ENCODE data around the gene CMTM1.

CMTM1 gene

GRCh38 chr16:66569131-66569530, 2.9 kb downstream of the CMTM1 start:
- H3K36me3 ChIP-seq (ENCODE audit: insufficient read depth, low read length) = peaks cover 30% of the 10 kb centered on the region
- H3K4me1 ChIP-seq (ENCODE audit: insufficient read depth, low read length, poor library complexity, severe bottlenecking) = peaks cover 38% of the 10 kb centered on the region
- no peak overlapping the region for H3K4me2 ChIP-seq (ENCODE audit: low read depth, low read length, poor library complexity, severe bottlenecking)
- no peak overlapping the region for H2AFZ ChIP-seq (ENCODE audit: low read length)
- no peaks in the 10 kb centered on the region for H3K27me3 ChIP-seq (ENCODE audit: insufficient read depth, low read length, poor library complexity, severe bottlenecking)
- TF ChIP-seq EZH2phosphoT487 (IDR thresholded peaks at IDR 0.05; ENCODE audit: borderline replicate concordance) = no peak
- TF ChIP-seq, protein P1, sequence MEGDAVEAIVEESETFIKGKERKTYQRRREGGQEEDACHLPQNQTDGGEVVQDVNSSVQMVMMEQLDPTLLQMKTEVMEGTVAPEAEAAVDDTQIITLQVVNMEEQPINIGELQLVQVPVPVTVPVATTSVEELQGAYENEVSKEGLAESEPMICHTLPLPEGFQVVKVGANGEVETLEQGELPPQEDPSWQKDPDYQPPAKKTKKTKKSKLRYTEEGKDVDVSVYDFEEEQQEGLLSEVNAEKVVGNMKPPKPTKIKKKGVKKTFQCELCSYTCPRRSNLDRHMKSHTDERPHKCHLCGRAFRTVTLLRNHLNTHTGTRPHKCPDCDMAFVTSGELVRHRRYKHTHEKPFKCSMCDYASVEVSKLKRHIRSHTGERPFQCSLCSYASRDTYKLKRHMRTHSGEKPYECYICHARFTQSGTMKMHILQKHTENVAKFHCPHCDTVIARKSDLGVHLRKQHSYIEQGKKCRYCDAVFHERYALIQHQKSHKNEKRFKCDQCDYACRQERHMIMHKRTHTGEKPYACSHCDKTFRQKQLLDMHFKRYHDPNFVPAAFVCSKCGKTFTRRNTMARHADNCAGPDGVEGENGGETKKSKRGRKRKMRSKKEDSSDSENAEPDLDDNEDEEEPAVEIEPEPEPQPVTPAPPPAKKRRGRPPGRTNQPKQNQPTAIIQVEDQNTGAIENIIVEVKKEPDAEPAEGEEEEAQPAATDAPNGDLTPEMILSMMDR (conservative IDR thresholded peaks at IDR 0.05; ENCODE audit: low read length) = no peak
- no peaks in the 10 kb centered on the region; the same call in 1 of the 2 replicates for H3F3A ChIP-seq (ENCODE audit: low read depth)
- peaks cover 11% of the 10 kb centered on the region for H4K20me1 ChIP-seq (ENCODE audit: insufficient read depth, low read length, poor library complexity, severe bottlenecking)
- H3K4me3 ChIP-seq (ENCODE audit: low read length, poor library complexity, severe bottlenecking) = no peak overlapping the region
- no peaks in the 10 kb centered on the region for H3K9me2 ChIP-seq (replicated peaks; ENCODE audit: low read depth, low read length)
- no peak overlapping the region for H3K9ac ChIP-seq (ENCODE audit: low read depth, low read length, poor library complexity, severe bottlenecking)
- peaks cover 22% of the 10 kb centered on the region for H3K79me2 ChIP-seq (ENCODE audit: insufficient read depth, low read length)
- no peaks in the 10 kb centered on the region for H3K9me3 ChIP-seq (ENCODE audit: insufficient read depth, low read depth, low read length)

DNA sequence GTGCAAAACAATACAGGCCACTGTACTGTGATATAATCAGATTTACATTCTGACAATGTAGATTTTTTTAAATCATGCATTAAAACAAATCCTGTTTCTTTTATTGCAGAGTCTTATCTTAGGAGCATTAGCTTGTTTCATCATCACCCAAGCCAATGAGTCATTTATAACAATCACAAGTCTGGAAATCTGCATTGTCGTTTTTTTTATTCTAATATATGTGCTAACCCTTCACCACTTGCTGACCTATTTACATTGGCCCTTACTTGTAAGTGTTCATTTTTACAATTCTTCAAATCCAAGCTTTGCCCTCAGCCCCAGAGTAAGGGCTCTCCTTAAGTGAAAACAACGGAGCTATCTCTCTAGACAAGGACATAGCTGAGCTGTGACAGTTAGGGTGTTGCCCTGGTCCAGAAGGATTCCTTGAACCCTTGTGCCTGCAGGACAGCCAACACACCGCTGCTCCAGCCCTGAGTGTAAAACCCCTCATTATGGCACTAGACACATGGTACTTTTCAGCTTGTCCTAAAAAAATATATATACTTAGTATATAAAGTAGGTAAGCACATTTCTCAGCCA, 3.7 kb downstream of the CMTM1 start:
- no peaks in the 10 kb centered on the region for H3K9me2 ChIP-seq (replicated peaks; ENCODE audit: low read depth, low read length)
- no peak for TF ChIP-seq EZH2phosphoT487 (IDR thresholded peaks at IDR 0.05; ENCODE audit: borderline replicate concordance)
- TF ChIP-seq, protein P1 (conservative IDR thresholded peaks at IDR 0.05; ENCODE audit: low read length) = no peak
- H3K4me3 ChIP-seq (ENCODE audit: low read length, poor library complexity, severe bottlenecking) = no peak overlapping the region
- H4K20me1 ChIP-seq (ENCODE audit: insufficient read depth, low read length, poor library complexity, severe bottlenecking) = peaks cover 8% of the 10 kb centered on the region
- peaks cover 4% of the 10 kb centered on the region; the same call in 1 of the 2 replicates for H3F3A ChIP-seq (ENCODE audit: low read depth)
- no peak overlapping the region for H3K4me2 ChIP-seq (ENCODE audit: low read depth, low read length, poor library complexity, severe bottlenecking)
- H3K9me3 ChIP-seq (ENCODE audit: insufficient read depth, low read depth, low read length) = no peaks in the 10 kb centered on the region
- peaks cover 45% of the 10 kb centered on the region for H3K4me1 ChIP-seq (ENCODE audit: insufficient read depth, low read length, poor library complexity, severe bottlenecking)
- peaks cover 26% of the 10 kb centered on the region for H3K36me3 ChIP-seq (ENCODE audit: insufficient read depth, low read length)
- no peak overlapping the region for H2AFZ ChIP-seq (ENCODE audit: low read length)
- H3K27me3 ChIP-seq (ENCODE audit: insufficient read depth, low read length, poor library complexity, severe bottlenecking) = no peaks in the 10 kb centered on the region
- no peak overlapping the region for H3K9ac ChIP-seq (ENCODE audit: low read depth, low read length, poor library complexity, severe bottlenecking)
- peaks cover 15% of the 10 kb centered on the region; the same call in 1 of the 2 replicates for H3K79me2 ChIP-seq (ENCODE audit: insufficient read depth, low read length)

- Histone ChIP-seq H3K9me2 (replicated peaks; ENCODE audit: low read depth, low read length) (no peaks in the 10 kb centered on the region), H3K79me2 (ENCODE audit: insufficient read depth, low read length) (no peaks in the 10 kb centered on the region; the same call in 1 of the 2 replicates), H3K9ac (ENCODE audit: low read depth, low read length, poor library complexity, severe bottlenecking) (peak overlapping the region; percentile 39), H3K36me3 (ENCODE audit: insufficient read depth, low read length) (peaks cover 6% of the 10 kb centered on the region), H3K9me3 (ENCODE audit: insufficient read depth, low read depth, low read length) (no peaks in the 10 kb centered on the region), H2AFZ (ENCODE audit: low read length) (no peak overlapping the region), H3K4me1 (ENCODE audit: insufficient read depth, low read length, poor library complexity, severe bottlenecking) (peaks cover 62% of the 10 kb centered on the region), H3K4me3 (ENCODE audit: low read length, poor library complexity, severe bottlenecking) (peak overlapping the region; percentile 25), H4K20me1 (ENCODE audit: insufficient read depth, low read length, poor library complexity, severe bottlenecking) (no peaks in the 10 kb centered on the region), H3K27me3 (ENCODE audit: insufficient read depth, low read length, poor library complexity, severe bottlenecking) (no peaks in the 10 kb centered on the region), H3F3A (ENCODE audit: low read depth) (peaks cover 5% of the 10 kb centered on the region; the same call in 1 of the 2 replicates), H3K4me2 (ENCODE audit: low read depth, low read length, poor library complexity, severe bottlenecking) (peak overlapping the region; percentile 49)
- TF ChIP-seq, protein P1 (conservative IDR thresholded peaks at IDR 0.05; ENCODE audit: low read length) = no peak
- TF ChIP-seq EZH2phosphoT487 (IDR thresholded peaks at IDR 0.05; ENCODE audit: borderline replicate concordance) = no peak
Measured at GRCh38 chr16:66572356-66572755, 6.1 kb downstream of the CMTM1 start.
